ENCODE results near the gene MLXIP. TPM values are rescaled to one million over a fixed set of nuclear protein-coding genes. Genes with fewer than 3 reads are reported as not detected.

MLXIP gene
- total and polyA plus RNA-seq, 9 of the 15 experiments (the other 6 are each of a cell fraction or from before 2014, with no cell fraction given), result 2.2 to 66.3 (median 18.1) TPM

DNA sequence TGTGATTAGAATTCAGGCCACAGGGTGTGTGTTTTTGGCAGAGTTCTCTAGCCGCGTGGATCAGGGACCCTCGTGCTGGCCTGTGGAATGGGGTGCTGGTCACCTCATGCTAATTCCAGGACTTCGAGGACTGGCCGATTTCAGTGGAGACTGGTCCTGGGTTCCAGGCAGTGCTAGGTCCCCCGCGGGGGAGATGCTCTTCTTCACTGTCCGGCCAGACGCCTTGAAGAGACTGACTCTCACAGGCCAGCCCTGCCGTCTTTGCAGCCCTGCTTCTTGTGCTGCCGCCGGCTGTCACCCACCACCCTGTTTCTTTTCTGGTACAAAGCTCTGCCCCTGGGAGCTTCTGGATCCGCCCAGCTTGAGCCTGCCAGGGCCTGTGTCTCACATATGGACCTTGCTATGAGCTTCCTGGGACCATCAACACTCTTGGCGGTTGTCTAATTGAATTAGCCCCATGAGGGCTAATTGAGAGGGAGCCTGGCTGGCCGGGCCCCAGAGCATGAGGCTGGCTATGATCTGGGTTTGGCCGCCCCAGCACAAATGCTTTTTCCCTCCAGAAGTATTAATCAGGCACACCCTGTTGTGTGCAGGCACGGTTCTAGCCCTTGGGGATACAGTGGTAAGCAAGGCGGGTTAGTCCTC is 8.2 kb downstream of the MLXIP start:
- CTCF ChIA-PET (ENCODE audit: low intra/inter-chr PET ratio), result no interaction called here
- no peak for DNase-seq (ENCODE audit: extremely low read depth in 1 of 4, low spot score in 3 of 4)
- FAIRE-seq, result no peak
- Histone ChIP-seq H3K9me3 (replicated peaks; ENCODE audit: control insufficient read depth, insufficient read depth, low read depth, low read length) (no peaks in the 10 kb centered on the region), H3K9ac (ENCODE audit: insufficient read depth in 1 of 2, low read depth in 2 of 2, low read length in 2 of 2) (peak overlapping the region; percentile 9 to 76; a peak in 3 of 4 replicates), H4K20me1 (replicated peaks; ENCODE audit: control insufficient read depth, insufficient read depth, low read length) (peaks cover 14% of the 10 kb centered on the region; the same call in 1 of the 2 replicates), H3K4me3 (no peak overlapping the region), H3K36me3 (ENCODE audit: control insufficient read depth, insufficient read depth, low read length) (peaks cover 90% of the 10 kb centered on the region), H3K4me1 (replicated peaks in 1 of 2; ENCODE audit: control insufficient read depth in 2 of 2, insufficient read depth in 2 of 2, low read length in 2 of 2) (peaks cover 33 to 79% of the 10 kb centered on the region in 2 experiments; a peak in 4 of 5 replicates), H3K27me3 (ENCODE audit: control insufficient read depth in 2 of 2, insufficient read depth in 2 of 2, low read length in 2 of 2) (no peaks in the 10 kb centered on the region), H3K4me2 (ENCODE audit: insufficient read depth, low read length) (no peak overlapping the region; the same call in 1 of the 2 replicates), H3K27ac (ENCODE audit: extremely low read depth, low read depth, low read length) (peak overlapping the region; percentile 12; the same call in 1 of the 3 replicates), H2AFZ (ENCODE audit: low read depth, low read length) (no peak overlapping the region), H3K9me1 (ENCODE audit: control insufficient read depth, insufficient read depth, low read length) (peaks cover 2% of the 10 kb centered on the region), H3K79me2 (ENCODE audit: control insufficient read depth, insufficient read depth, low read length) (peaks cover 100% of the 10 kb centered on the region)
- BruUV-seq (replicated peaks), result no TSS peak
- intact Hi-C loops (cut with micrococcal nuclease), result no loop called here
- POLR2A ChIA-PET, result interaction anchor here (0.7 to 6.8 kb wide), 8 partner anchors 6 to 385 kb away, joined by 3 to 75 read pairs (median 4); partner anchors contain the start of gene MLXIP
- ATAC-seq, result no peak
- in situ Hi-C loops (cut with MboI), result no loop called here
- WGBS (ENCODE audit: insufficient coverage, low coverage, missing lambda C conversion rate), result 84% methylated on average over 17 of the region's 18 CpGs
- TF ChIP-seq ZNF551 (CRISPR knock-in tag; IDR thresholded peaks at IDR 0.05), result no peak
- TF ChIP-seq NKRF (IDR thresholded peaks at IDR 0.05; ENCODE audit: borderline replicate concordance), result no peak
- peak; percentile 42; the same call in 1 of the 2 replicates for TF ChIP-seq RBFOX2 (IDR thresholded peaks at IDR 0.05; ENCODE audit: low read depth, low read length)
- no peak for TF ChIP-seq ETV1 (tag; conservative IDR thresholded peaks at IDR 0.05; ENCODE audit: low read depth)
- no peak for TF ChIP-seq C11orf30 (IDR thresholded peaks at IDR 0.05; ENCODE audit: low read depth)
- TF ChIP-seq, protein P1, sequence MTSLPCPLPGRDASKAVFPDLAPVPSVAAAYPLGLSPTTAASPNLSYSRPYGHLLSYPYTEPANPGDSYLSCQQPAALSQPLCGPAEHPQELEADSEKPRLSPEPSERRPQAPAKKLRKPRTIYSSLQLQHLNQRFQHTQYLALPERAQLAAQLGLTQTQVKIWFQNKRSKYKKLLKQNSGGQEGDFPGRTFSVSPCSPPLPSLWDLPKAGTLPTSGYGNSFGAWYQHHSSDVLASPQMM (CRISPR knock-in tag; IDR thresholded peaks at IDR 0.05), result no peak
- no peak for TF ChIP-seq OTX1 (CRISPR knock-in tag; IDR thresholded peaks at IDR 0.05)
- TF ChIP-seq SP2 (IDR thresholded peaks at IDR 0.05; ENCODE audit: extremely low read depth, low read depth, low read length, poor library complexity, severe bottlenecking), result no peak
- no peak for TF ChIP-seq STAT6 (CRISPR knock-in tag; IDR thresholded peaks at IDR 0.05)
- no peak for TF ChIP-seq ASH1L (IDR thresholded peaks at IDR 0.05; ENCODE audit: borderline replicate concordance, low read depth, partially characterized antibody)
- TF ChIP-seq STAT5A (IDR thresholded peaks at IDR 0.05; ENCODE audit: borderline replicate concordance, low read length), result no peak
- TF ChIP-seq MCM5 (IDR thresholded peaks at IDR 0.05; ENCODE audit: low read depth), result no peak
- TF ChIP-seq CAMTA2 (CRISPR knock-in tag; conservative IDR thresholded peaks at IDR 0.05), result no peak
- peak; percentile 36 for TF ChIP-seq POLR2G (IDR thresholded peaks at IDR 0.05; ENCODE audit: low read depth, low read length)
- no peak for TF ChIP-seq ZKSCAN3 (CRISPR knock-in tag; IDR thresholded peaks at IDR 0.05)
- TF ChIP-seq IFI16 (CRISPR knock-in tag; IDR thresholded peaks at IDR 0.05), result no peak
- TF ChIP-seq WHSC1 (IDR thresholded peaks at IDR 0.05; ENCODE audit: low read length), result peak; percentile 32

Measured in K562 (cell line).